HL-60 (cell line): ENCODE data around the gene HOXB5.

Experiments used
- DNase-seq, 2 experiments: peaks; one replicate each; pipeline ENCODE4 v3.0.0-alpha.2; 2010 to 2020; ENCODE audit warnings: low read depth in 1 of 2, low spot score in 1 of 2
- H3K27ac ChIP-seq: fragments of 250-450 bp; sonication (Bioruptor Pico); replicated peaks from 2 replicates; pipeline ENCODE4 v1.5.1; 2020; ENCODE audit warnings: mild to moderate bottlenecking, moderate library complexity
- H3K27me3 ChIP-seq: fragments of 250-450 bp; sonication (Bioruptor Pico); 2 replicates; pipeline ENCODE4 v1.5.1; 2021; ENCODE audit warnings: mild to moderate bottlenecking, moderate library complexity; ENCODE audit not compliant: insufficient read depth, poor library complexity, severe bottlenecking
- H3K4me3 ChIP-seq: replicated peaks from 2 replicates; pipeline ENCODE4 v1.5.1; 2011; ENCODE audit warnings: mild to moderate bottlenecking, control low read depth, low read length; ENCODE audit not compliant: insufficient read depth
- GABPA ChIP-seq: IDR thresholded peaks from 2 replicates; pipeline ENCODE4 v1.6.1; 2012; ENCODE audit warnings: low read depth
- POLR2AphosphoS5 ChIP-seq: IDR thresholded peaks from 2 replicates; pipeline ENCODE4 v1.6.1; 2012; ENCODE audit warnings: low read depth
- REST ChIP-seq: IDR thresholded peaks from 2 replicates; pipeline ENCODE4 v1.6.1; 2012; ENCODE audit warnings: low read depth; ENCODE audit not compliant: insufficient replicate concordance
- SPI1 ChIP-seq: IDR thresholded peaks from 2 replicates; pipeline ENCODE4 v1.6.1; 2012; ENCODE audit warnings: low read depth, mild to moderate bottlenecking, borderline replicate concordance
- TF ChIP-seq, protein P1 (sequence below): IDR thresholded peaks from one replicate; pipeline ENCODE4 v1.5.1; 2011; ENCODE audit warnings: low read length, control low read depth, inconsistent platforms; ENCODE audit not compliant: insufficient read depth

HOXB5 gene

GRCh38 chr17:48579760-48580554 lies 13.6 kb downstream of the HOXB5 start:
- no peak overlapping the region for H3K4me3 ChIP-seq
- no peak for DNase-seq
- no peak for TF ChIP-seq REST
- TF ChIP-seq SPI1, result no peak
- TF ChIP-seq, protein P1, sequence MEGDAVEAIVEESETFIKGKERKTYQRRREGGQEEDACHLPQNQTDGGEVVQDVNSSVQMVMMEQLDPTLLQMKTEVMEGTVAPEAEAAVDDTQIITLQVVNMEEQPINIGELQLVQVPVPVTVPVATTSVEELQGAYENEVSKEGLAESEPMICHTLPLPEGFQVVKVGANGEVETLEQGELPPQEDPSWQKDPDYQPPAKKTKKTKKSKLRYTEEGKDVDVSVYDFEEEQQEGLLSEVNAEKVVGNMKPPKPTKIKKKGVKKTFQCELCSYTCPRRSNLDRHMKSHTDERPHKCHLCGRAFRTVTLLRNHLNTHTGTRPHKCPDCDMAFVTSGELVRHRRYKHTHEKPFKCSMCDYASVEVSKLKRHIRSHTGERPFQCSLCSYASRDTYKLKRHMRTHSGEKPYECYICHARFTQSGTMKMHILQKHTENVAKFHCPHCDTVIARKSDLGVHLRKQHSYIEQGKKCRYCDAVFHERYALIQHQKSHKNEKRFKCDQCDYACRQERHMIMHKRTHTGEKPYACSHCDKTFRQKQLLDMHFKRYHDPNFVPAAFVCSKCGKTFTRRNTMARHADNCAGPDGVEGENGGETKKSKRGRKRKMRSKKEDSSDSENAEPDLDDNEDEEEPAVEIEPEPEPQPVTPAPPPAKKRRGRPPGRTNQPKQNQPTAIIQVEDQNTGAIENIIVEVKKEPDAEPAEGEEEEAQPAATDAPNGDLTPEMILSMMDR, result no peak
- TF ChIP-seq POLR2AphosphoS5, result no peak
- no peak for TF ChIP-seq GABPA
- peaks cover 89% of the 10 kb centered on the region for H3K27me3 ChIP-seq
- H3K27ac ChIP-seq, result no peak overlapping the region

GRCh38 chr17:48579471-48579759 lies 14.2 kb downstream of the HOXB5 start:
- H3K27me3 ChIP-seq, result peaks cover 91% of the 10 kb centered on the region
- no peak for DNase-seq
- no peak overlapping the region for H3K4me3 ChIP-seq
- no peak for TF ChIP-seq SPI1
- TF ChIP-seq, protein P1, result no peak
- no peak for TF ChIP-seq REST
- TF ChIP-seq POLR2AphosphoS5, result no peak
- TF ChIP-seq GABPA, result no peak
- H3K27ac ChIP-seq, result no peak overlapping the region

DNA sequence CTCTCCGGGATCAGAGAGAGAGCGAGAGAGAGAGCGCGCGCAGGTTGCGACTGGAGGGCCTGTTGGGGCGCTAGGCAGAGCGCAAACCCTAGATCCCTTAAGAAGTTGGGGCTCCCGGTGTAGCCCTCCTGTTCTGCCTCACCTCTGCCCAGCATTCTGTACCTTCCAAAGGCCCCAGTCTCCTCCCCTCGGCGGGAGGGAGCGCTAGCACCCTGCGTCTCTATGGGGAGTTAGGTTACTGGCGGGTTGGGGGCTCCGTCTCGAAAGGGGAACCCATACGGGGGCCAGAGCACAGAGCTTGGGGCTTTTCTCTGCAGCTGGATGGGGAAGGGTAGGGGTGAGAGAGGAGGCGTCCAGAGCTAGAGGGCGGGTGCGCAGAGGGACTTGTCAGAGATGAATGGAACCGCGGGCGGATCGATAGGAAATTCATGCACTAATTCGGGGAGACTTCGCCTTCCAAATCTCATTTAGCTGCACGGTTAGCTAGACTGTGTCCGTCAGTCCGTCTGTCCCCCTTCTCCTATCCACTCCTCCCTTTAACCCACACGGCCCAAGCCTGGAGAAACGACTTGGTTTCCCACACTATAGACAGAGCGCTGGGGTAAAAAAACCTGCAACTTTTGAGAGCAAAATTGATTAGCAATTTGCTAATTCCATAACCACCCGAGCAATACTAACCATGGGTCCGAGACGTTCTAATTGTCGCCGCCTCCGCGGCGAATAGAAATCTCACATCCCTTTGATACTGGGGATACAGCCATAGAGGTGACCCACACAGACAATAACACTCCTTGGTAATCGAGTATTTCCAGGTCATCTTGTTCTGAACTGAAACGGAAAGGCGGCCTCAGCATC lies 14.7 kb downstream of the HOXB5 start:
- Histone ChIP-seq H3K27me3 (peaks cover 91% of the 10 kb centered on the region), H3K27ac (no peak overlapping the region), H3K4me3 (no peak overlapping the region)
- DNase-seq, result no peak
- TF ChIP-seq, protein P1, result no peak
- TF ChIP-seq GABPA, result no peak
- TF ChIP-seq POLR2AphosphoS5, result no peak
- TF ChIP-seq SPI1, result no peak
- TF ChIP-seq REST, result no peak
